Neural cell (in vitro differentiated cells): ENCODE results near the gene RSRC1.

Source experiments
- CTCF ChIP-seq: fragments of 450-650 bp; IDR thresholded peaks from 2 replicates; pipeline ENCODE4 v1.5.1; 2014; ENCODE audit warnings: antibody characterized with exemption, mild to moderate bottlenecking, moderate library complexity; ENCODE audit not compliant: poor library complexity, severe bottlenecking
- EZH2 ChIP-seq: fragments of 200-600, 300-800 bp; shearing (Covaris generic), sonication (generic); IDR thresholded peaks from 2 replicates; pipeline ENCODE4 v1.6.1; 2014; ENCODE audit warnings: antibody characterized with exemption, low read length, borderline replicate concordance, mild to moderate bottlenecking; ENCODE audit not compliant: insufficient read depth, poor library complexity, severe bottlenecking
- TF ChIP-seq, protein P1 (sequence below): IDR thresholded peaks from 2 replicates; pipeline ENCODE4 v1.6.1; 2012; ENCODE audit warnings: borderline replicate concordance

DNA sequence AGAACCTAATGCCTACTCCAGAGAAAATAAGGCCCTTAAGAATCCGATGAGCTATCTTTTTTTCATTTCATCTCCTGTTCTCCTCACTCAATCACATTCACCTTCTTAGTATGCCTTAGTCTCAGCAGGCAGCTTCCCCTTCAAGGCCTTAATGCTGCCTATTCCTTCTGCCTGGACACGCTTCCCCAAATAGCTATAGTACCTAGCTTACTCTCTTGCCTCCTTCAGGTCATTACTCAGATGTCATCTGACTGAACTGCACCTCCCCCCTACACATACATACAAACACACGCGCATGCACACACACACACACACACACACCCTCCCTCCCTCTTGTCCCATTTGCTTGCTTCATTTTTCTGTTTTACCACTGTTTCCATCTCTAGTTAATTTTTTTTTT lies 269.6 kb downstream of the RSRC1 start:
- TF ChIP-seq CTCF = no peak
- TF ChIP-seq EZH2 = no peak
- TF ChIP-seq, protein P1, sequence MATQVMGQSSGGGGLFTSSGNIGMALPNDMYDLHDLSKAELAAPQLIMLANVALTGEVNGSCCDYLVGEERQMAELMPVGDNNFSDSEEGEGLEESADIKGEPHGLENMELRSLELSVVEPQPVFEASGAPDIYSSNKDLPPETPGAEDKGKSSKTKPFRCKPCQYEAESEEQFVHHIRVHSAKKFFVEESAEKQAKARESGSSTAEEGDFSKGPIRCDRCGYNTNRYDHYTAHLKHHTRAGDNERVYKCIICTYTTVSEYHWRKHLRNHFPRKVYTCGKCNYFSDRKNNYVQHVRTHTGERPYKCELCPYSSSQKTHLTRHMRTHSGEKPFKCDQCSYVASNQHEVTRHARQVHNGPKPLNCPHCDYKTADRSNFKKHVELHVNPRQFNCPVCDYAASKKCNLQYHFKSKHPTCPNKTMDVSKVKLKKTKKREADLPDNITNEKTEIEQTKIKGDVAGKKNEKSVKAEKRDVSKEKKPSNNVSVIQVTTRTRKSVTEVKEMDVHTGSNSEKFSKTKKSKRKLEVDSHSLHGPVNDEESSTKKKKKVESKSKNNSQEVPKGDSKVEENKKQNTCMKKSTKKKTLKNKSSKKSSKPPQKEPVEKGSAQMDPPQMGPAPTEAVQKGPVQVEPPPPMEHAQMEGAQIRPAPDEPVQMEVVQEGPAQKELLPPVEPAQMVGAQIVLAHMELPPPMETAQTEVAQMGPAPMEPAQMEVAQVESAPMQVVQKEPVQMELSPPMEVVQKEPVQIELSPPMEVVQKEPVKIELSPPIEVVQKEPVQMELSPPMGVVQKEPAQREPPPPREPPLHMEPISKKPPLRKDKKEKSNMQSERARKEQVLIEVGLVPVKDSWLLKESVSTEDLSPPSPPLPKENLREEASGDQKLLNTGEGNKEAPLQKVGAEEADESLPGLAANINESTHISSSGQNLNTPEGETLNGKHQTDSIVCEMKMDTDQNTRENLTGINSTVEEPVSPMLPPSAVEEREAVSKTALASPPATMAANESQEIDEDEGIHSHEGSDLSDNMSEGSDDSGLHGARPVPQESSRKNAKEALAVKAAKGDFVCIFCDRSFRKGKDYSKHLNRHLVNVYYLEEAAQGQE = no peak
